ENCODE data around the gene HTATSF1.

DNA sequence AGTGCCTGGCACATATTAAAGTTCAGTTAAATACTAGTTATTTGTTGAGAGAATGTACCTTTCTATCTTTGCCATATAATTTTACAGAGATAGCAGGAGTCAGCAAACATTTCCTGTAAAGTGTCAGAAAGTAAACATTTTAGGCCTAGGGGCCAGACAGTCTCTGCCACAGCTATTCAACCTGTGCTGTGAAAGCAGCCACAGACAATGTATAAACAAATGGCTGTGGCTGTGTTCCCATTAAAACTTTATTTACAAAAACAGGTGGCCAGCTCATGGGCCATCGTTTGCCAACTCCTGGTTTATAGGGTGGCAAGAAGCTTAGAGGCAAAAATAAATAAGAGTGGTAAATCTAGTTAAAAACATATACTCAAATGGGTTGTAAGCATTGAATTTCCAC lies 43.6 kb upstream of the HTATSF1 start:
- TF ChIP-seq, protein P1, sequence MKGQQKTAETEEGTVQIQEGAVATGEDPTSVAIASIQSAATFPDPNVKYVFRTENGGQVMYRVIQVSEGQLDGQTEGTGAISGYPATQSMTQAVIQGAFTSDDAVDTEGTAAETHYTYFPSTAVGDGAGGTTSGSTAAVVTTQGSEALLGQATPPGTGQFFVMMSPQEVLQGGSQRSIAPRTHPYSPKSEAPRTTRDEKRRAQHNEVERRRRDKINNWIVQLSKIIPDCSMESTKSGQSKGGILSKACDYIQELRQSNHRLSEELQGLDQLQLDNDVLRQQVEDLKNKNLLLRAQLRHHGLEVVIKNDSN (IDR thresholded peaks at IDR 0.05), result no peak
- TF ChIP-seq YY1 (IDR thresholded peaks at IDR 0.05; ENCODE audit: low read depth) (no peak), CREB1 (IDR thresholded peaks at IDR 0.05; ENCODE audit: low read depth) (no peak), RAD21 (IDR thresholded peaks at IDR 0.05; ENCODE audit: low read depth) (no peak), FOXM1 (IDR thresholded peaks at IDR 0.05; ENCODE audit: borderline replicate concordance, low read depth) (no peak), TEAD4 (IDR thresholded peaks at IDR 0.05) (no peak), ZBTB7A (IDR thresholded peaks at IDR 0.05; ENCODE audit: low read depth) (no peak), TAF1 (IDR thresholded peaks at IDR 0.05; ENCODE audit: low read depth) (no peak), NFIC (IDR thresholded peaks at IDR 0.05) (no peak), EP300 (IDR thresholded peaks at IDR 0.05; ENCODE audit: borderline replicate concordance) (no peak), CEBPB (IDR thresholded peaks at IDR 0.05) (no peak)
- TF ChIP-seq, protein P2, sequence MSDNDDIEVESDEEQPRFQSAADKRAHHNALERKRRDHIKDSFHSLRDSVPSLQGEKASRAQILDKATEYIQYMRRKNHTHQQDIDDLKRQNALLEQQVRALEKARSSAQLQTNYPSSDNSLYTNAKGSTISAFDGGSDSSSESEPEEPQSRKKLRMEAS (IDR thresholded peaks at IDR 0.05), result no peak

All from Ishikawa (cell line).